Subcutaneous abdominal adipose tissue (tissue), 5 donors: ENCODE results near the gene THBS2.

Source experiments
- H3K27ac ChIP-seq: one replicate; pipeline ENCODE4 v1.7.0; 2013; ENCODE audit warnings: low read depth, mild to moderate bottlenecking, inconsistent platforms, low read length, moderate library complexity
- H3K27me3 ChIP-seq, 5 donors: one replicate each; pipeline ENCODE4 v1.7.0; 2013; ENCODE audit warnings: low read length in 5 of 5, inconsistent platforms in 1 of 5; ENCODE audit not compliant: control insufficient read depth in 5 of 5, insufficient read depth in 4 of 5
- H3K36me3 ChIP-seq, 5 donors: one replicate each; pipeline ENCODE4 v1.7.0; 2013; ENCODE audit warnings: low read length in 5 of 5; ENCODE audit not compliant: control insufficient read depth in 5 of 5, insufficient read depth in 5 of 5
- H3K4me1 ChIP-seq, 5 donors: one replicate each; pipeline ENCODE4 v1.7.0; 2013; ENCODE audit warnings: low read length in 5 of 5, mild to moderate bottlenecking in 3 of 5, moderate library complexity in 1 of 5; ENCODE audit not compliant: control insufficient read depth in 5 of 5, insufficient read depth in 5 of 5
- H3K4me3 ChIP-seq, 5 donors: one replicate each; pipeline ENCODE4 v1.7.0; 2013; ENCODE audit warnings: low read length in 5 of 5, low read depth in 1 of 5
- H3K9ac ChIP-seq, 5 donors: one replicate each; pipeline ENCODE4 v1.7.0; 2013; ENCODE audit warnings: low read length in 5 of 5, mild to moderate bottlenecking in 4 of 5, moderate library complexity in 3 of 5
- H3K9me3 ChIP-seq, 5 donors: one replicate each; pipeline ENCODE4 v1.7.0; 2013; ENCODE audit warnings: low read length in 5 of 5; ENCODE audit not compliant: control insufficient read depth in 5 of 5
- donor health status: healthy.
- donor health status: healthy.
- donor health status: healthy.
- donor health status: healthy.
- donor health status: healthy.

The THBS2 gene

DNA sequence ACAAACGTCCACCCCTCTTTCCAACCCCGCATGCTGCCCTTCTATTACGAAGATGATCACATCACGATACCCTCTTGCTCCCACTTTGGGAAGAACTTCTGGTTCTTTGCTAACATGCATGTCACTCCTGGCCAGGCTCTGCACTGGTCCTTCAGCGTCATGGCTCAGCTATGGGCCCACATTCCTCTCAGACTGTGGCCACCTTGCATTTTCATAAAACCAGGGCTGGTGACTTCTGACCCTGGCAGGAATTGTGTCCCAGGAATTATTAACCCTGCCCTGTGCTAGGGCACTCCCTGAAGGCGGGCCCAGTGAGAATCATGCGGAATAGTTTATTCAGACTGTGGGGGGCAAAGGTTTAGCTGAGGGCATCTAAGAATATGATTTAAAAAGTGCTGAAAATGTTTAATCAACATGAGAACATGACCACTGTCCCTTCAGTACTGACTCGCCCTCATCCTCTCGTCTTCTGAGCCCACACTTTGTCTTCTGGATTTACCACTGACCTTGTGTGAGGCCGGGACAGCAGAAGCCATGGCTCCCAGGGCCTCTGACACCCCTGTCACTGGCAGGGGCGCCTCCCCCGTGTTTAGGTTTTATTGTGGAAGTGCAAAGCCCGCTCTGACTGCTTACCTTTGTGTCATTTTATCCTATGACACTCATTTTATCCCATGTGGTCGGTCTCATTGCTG lies 38.1 kb upstream of the THBS2 start:
- H3K4me1 ChIP-seq: peaks cover 0 to 45% (median 21%) of the 10 kb centered on the region in 5 donors
- no peaks in the 10 kb centered on the region for H3K9me3 ChIP-seq
- H3K4me3 ChIP-seq: no peak overlapping the region
- H3K36me3 ChIP-seq: no peaks in the 10 kb centered on the region
- no peak overlapping the region for H3K9ac ChIP-seq
- H3K27me3 ChIP-seq: no peaks in the 10 kb centered on the region
- no peak overlapping the region for H3K27ac ChIP-seq

DNA sequence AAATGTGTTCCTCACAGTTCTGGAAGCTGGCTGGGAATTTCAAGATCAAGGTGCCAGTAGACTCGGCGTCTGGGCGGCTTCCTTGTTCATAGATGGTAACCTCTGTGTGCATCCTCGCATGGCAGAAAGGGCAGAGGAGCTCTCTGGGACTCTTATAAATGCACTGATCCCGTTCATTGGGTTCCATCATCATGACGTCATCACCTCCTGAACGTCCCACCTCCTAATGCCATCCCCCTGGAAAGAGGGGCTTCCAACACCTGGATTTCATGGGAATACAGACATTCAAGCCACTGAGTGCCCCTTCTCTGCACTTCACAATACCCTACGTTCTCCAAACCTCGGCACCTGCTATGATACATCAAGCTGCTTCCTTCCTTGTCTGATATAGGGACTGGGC lies 37.5 kb upstream of the THBS2 start:
- Histone ChIP-seq H3K4me1 (peaks cover 0 to 39% (median 21%) of the 10 kb centered on the region in 5 donors), H3K27ac (no peak overlapping the region), H3K9ac (no peak overlapping the region)

DNA sequence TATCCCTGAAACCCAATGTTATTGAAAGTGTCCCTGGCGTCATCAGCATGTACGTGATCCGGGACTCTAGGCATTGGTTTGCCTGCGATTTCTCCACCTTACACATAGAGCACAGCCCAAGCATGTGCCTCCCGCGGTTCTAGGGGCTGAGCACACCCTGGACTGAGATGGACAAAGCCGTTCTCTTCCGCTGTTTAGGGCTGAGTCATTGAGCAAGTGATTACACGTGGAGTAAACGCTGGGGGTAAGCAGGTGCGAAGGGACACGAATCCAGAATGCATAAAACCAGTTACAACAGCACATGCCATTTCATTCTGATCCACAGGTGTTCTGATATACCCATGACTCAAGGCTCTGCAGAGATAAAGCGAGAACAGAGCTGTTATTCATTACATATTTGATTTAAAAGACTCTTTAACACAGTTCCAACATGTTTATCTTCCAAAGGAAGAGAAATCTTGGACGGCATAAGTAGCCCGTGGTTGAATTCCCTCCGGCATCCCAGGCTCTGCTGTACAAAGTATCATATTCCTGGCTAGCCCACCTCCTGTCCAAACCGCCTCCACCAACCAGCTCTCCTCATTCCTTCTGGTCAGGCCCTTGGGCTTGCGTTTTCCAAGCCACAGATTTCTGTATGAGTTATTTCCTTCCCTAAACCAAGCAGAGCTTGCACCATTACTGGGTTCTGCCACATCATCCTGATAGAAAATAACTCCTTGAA lies 36.1 kb upstream of the THBS2 start:
- Histone ChIP-seq H3K4me1 (peaks cover 0 to 37% (median 19%) of the 10 kb centered on the region in 5 donors), H3K9ac (no peak overlapping the region), H3K27me3 (no peaks in the 10 kb centered on the region), H3K9me3 (no peaks in the 10 kb centered on the region), H3K27ac (peak overlapping the region; percentile 2), H3K4me3 (peak overlapping the region in 1 of 5 donors; percentile 0), H3K36me3 (no peaks in the 10 kb centered on the region)

More for the DNA sequence above, 37.5 kb upstream of the THBS2 start:
- no peaks in the 10 kb centered on the region for H3K36me3 ChIP-seq
- no peaks in the 10 kb centered on the region for H3K27me3 ChIP-seq
- no peak overlapping the region for H3K4me3 ChIP-seq
- H3K9me3 ChIP-seq: no peaks in the 10 kb centered on the region

DNA sequence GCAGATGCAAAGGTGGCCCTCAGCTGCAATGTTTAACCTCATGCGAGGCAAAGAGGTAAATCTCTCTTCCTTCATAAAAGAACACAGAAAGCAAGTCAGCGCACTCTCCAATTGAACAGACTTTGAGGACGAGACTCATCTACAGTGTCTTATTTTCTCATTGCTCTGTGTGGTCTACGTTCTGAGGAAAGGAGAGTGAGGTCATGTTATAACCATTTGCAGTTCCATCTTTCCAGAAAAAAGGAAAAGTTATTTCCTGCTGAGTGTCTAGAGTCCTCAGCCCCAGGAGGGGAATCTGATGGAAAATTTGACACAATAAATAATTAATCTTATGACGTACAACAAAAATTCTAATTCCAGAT lies 35.6 kb upstream of the THBS2 start:
- Histone ChIP-seq H3K27me3 (no peaks in the 10 kb centered on the region), H3K4me3 (no peak overlapping the region), H3K9me3 (no peaks in the 10 kb centered on the region), H3K4me1 (peaks cover 0 to 37% (median 19%) of the 10 kb centered on the region in 5 donors), H3K36me3 (no peaks in the 10 kb centered on the region), H3K27ac (peak overlapping the region; percentile 2), H3K9ac (no peak overlapping the region)

DNA sequence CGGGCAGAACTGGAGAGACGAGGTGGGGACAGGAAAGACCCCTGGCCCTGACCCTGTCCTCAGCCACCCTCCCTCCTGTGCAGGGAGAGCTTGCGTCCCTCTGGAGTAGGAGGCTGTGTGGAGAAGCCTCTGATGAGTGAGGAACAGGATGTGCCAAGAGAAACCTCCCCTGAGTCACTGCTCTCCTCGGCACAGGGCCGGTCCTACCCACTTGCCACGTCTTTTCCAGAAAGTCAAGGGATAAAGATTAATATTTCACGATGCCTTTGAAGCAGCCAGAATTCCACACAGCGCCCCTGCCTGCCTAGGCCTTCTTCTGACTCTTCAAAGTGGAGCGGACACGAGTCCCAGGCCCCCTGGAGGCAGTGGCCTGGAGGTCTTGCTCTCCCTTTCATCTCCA lies 34.9 kb upstream of the THBS2 start:
- no peaks in the 10 kb centered on the region for H3K9me3 ChIP-seq
- H3K9ac ChIP-seq: no peak overlapping the region
- H3K4me3 ChIP-seq: no peak overlapping the region
- peaks cover 0 to 37% (median 19%) of the 10 kb centered on the region in 5 donors for H3K4me1 ChIP-seq
- no peak overlapping the region for H3K27ac ChIP-seq
- no peaks in the 10 kb centered on the region for H3K36me3 ChIP-seq
- no peaks in the 10 kb centered on the region for H3K27me3 ChIP-seq

DNA sequence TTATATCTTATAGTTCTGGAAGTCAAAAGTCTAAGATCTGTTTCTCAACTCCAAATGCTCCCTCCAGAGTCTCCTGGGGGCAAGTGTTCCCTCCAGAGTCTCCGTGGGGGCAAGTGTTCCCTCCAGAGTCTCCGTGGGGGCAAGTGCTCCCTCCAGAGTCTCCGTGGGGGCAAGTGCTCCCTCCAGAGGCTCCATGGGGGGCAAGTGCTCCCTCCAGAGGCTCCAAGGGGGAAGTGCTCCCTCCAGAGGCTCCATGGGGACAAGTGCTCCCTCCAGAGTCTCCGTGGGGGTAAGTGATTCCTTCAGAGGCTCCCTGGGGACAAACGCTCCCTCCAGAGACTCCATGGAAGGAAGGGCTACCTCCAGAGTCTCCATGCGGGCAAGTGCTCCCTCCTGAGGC lies 34.0 kb upstream of the THBS2 start:
- H3K36me3 ChIP-seq: no peaks in the 10 kb centered on the region
- no peak overlapping the region for H3K27ac ChIP-seq
- H3K4me3 ChIP-seq: no peak overlapping the region
- no peaks in the 10 kb centered on the region for H3K9me3 ChIP-seq
- no peaks in the 10 kb centered on the region for H3K27me3 ChIP-seq
- peaks cover 0 to 37% (median 19%) of the 10 kb centered on the region in 5 donors for H3K4me1 ChIP-seq
- no peak overlapping the region for H3K9ac ChIP-seq

DNA sequence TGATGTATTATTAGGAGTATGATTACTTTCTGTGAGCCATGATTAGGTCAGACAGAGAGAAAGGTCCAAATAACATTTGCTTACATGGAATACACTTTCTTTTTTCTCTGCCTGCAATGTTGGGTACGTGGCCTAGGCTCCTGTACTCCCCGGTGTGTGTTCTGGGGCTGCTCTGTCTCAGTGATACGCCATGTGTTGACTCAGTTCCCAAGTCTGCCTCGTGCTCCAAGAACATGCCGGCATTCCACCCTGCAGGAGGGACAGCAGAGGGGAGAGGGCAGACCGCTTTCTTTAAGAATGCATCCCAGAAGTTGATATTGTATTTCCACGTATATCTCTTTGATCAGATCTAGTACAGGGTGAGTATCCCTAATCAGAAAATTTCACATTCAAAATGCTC lies 33.3 kb upstream of the THBS2 start:
- Histone ChIP-seq H3K27ac (no peak overlapping the region), H3K27me3 (no peaks in the 10 kb centered on the region), H3K4me1 (peaks cover 0 to 30% (median 19%) of the 10 kb centered on the region in 5 donors), H3K4me3 (no peak overlapping the region), H3K9ac (no peak overlapping the region), H3K9me3 (no peaks in the 10 kb centered on the region), H3K36me3 (no peaks in the 10 kb centered on the region)

DNA sequence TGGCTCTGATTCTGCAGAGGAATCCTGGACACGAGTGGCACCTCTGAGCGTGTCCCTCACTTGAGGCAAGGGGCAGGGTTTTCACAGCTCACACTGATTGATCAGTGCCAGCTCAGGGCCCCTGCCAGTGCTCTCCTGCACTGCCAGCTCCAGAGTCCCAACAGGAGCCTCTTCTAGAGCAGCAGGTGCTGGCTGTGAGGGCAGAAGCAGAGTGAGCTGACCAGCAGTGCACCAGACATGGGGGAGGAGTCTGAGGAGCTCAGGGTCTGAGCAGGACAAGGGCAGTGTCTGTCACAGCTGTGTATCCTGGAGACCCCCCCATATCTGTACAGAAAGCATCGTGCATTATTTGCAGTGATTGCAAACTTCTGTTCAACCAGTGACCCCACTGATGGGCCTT lies 31.5 kb upstream of the THBS2 start:
- Histone ChIP-seq H3K9me3 (peaks cover 0 to 3% (median 0%) of the 10 kb centered on the region in 5 donors), H3K27me3 (no peaks in the 10 kb centered on the region), H3K9ac (no peak overlapping the region), H3K4me1 (peaks cover 0 to 22% (median 18%) of the 10 kb centered on the region in 5 donors), H3K36me3 (no peaks in the 10 kb centered on the region), H3K27ac (no peak overlapping the region), H3K4me3 (no peak overlapping the region)

DNA sequence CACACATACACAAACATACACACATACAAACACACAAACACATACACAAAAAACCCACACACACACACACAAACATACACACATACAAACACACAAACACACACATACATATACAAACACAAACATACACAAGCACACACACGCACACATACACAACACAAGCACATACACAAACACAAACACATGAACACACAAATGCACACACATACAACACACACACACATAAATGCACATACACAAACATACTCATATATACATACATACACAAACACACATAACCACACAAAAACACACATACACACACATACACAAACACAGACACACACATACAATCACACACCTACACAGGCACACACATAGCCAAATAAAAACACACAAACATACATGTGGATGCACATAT lies 30.3 kb upstream of the THBS2 start:
- no peaks in the 10 kb centered on the region for H3K36me3 ChIP-seq
- H3K27me3 ChIP-seq: no peaks in the 10 kb centered on the region
- peaks cover 0 to 3% (median 0%) of the 10 kb centered on the region in 5 donors for H3K9me3 ChIP-seq
- H3K4me1 ChIP-seq: peaks cover 0 to 11% (median 9%) of the 10 kb centered on the region in 5 donors
- H3K4me3 ChIP-seq: no peak overlapping the region
- H3K9ac ChIP-seq: no peak overlapping the region
- H3K27ac ChIP-seq: no peak overlapping the region

DNA sequence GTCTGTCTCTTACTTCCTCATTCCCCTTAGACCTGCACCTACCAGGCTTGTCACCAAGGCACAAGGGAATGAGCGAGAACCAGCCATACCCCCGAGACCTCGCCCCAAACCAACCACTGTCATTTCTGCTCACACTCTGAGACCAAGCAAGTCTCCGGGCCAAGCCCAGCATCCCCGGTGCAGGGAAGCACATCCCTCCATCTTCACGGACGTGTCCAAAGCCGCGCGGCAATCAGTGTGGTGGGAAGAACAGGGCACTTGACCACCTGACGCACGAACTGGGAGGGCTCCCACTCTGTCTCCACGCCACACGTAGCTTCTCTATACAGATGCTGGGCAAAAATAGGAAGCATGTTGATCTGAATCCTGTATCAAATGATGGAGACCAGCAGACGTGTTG lies 28.4 kb upstream of the THBS2 start:
- H3K27me3 ChIP-seq: no peaks in the 10 kb centered on the region
- peaks cover 0 to 3% (median 0%) of the 10 kb centered on the region in 5 donors for H3K9me3 ChIP-seq
- no peak overlapping the region for H3K27ac ChIP-seq
- no peak overlapping the region for H3K9ac ChIP-seq
- H3K4me3 ChIP-seq: no peak overlapping the region
- H3K36me3 ChIP-seq: no peaks in the 10 kb centered on the region
- no peaks in the 10 kb centered on the region for H3K4me1 ChIP-seq
